Measurements from ENCODE around the gene IRF8.
"Not testable (repeated sequence)": the region's sequence is repeated elsewhere in the genome, so short reads cannot be mapped to it uniquely, and the experiment has no call there.

Gene IRF8

GRCh38 chr16:85940214-85940613, 41.3 kb downstream of the IRF8 start:
- no peak for DNase-seq

GRCh38 chr16:85941863-85942644, 43.1 kb downstream of the IRF8 start:
- DNase-seq, result no peak

GRCh38 chr16:85942659-85943058, 43.7 kb downstream of the IRF8 start:
- not testable (repeated sequence) for DNase-seq

- no peak for DNase-seq
Observed at GRCh38 chr16:85943711-85944110, 44.7 kb downstream of the IRF8 start.

- DNase-seq, result no peak
Observed at GRCh38 chr16:85944572-85945423, 45.8 kb downstream of the IRF8 start.

- DNase-seq, result no peak
Observed at GRCh38 chr16:85945424-85945751, 46.4 kb downstream of the IRF8 start.

GRCh38 chr16:85946541-85947124, 47.7 kb downstream of the IRF8 start:
- no peak for DNase-seq

- peak in 1 of 4 experiments; percentile 7 for DNase-seq
Observed at GRCh38 chr16:85947230-85948137, 48.5 kb downstream of the IRF8 start.

GRCh38 chr16:85948138-85948509, 49.2 kb downstream of the IRF8 start:
- DNase-seq, result no peak

GRCh38 chr16:85948616-85949265, 49.8 kb downstream of the IRF8 start:
- DNase-seq, result no peak

- DNase-seq, result no peak
Observed at GRCh38 chr16:85950136-85950918, 51.4 kb downstream of the IRF8 start.

- no peak for DNase-seq
Observed at GRCh38 chr16:85952197-85952596, 53.2 kb downstream of the IRF8 start.

GRCh38 chr16:85952811-85953210, 53.8 kb downstream of the IRF8 start:
- no peak for DNase-seq

- no peak for DNase-seq
Observed at GRCh38 chr16:85954927-85955519, 56.1 kb downstream of the IRF8 start.

- DNase-seq, result no peak
Observed at GRCh38 chr16:85955566-85955965, 56.6 kb downstream of the IRF8 start.

- no peak for DNase-seq
Observed at GRCh38 chr16:85956426-85956825, 57.5 kb downstream of the IRF8 start.

GRCh38 chr16:85958731-85959130, 59.8 kb downstream of the IRF8 start:
- no peak for DNase-seq

GRCh38 chr16:85959686-85960085, 60.7 kb downstream of the IRF8 start:
- DNase-seq, result no peak

GRCh38 chr16:85960486-85961046, 61.6 kb downstream of the IRF8 start:
- no peak for DNase-seq

All from activated naive CD4-positive, alpha-beta T cell (primary cell).